Measurements from ENCODE around the gene CD96.
A peak's percentile ranks its signal among the peaks of the same experiment; 100 is the strongest.

CD96 gene

DNA sequence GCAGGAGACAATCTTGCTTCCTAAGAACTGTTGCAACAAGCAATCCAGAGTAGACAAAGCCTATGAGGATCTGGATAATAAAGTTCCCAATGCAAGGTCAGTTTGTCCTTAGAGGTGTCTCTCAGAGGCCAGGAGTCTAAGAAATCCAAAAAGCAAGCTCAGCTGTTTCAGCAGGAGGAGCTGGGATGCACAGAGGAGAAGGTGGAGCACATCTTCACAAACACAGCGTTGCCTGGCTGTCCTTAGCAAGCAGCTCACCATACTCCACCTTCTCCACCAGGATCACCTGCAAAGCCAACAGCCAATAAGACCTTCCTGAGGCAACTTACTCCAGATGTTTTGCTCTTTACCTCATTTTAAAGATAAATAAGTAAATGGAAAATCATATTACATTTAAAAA is 52.8 kb downstream of the CD96 start:
- no peak for DNase-seq (ENCODE audit: low spot score)
- Histone ChIP-seq H3K27me3 (ENCODE audit: control insufficient read depth in 3 of 3, insufficient read depth in 3 of 3, low read depth in 1 of 3, low read length in 3 of 3) (peaks cover 0 to 5% (median 0%) of the 10 kb centered on the region in 3 experiments), H2AK5ac (ENCODE audit: low read depth, low read length) (no peak overlapping the region), H3K4me2 (ENCODE audit: insufficient read depth, low read length, poor library complexity, severe bottlenecking) (no peak overlapping the region), H3K36me3 (replicated peaks in 1 of 2; ENCODE audit: control insufficient read depth in 2 of 2, insufficient read depth in 2 of 2, low read length in 2 of 2) (no peaks in the 10 kb centered on the region), H3K9ac (ENCODE audit: low read depth, low read length, poor library complexity) (no peak overlapping the region), H3K14ac (ENCODE audit: low read length) (peak overlapping the region; percentile 26), H3K9me3 (replicated peaks in 1 of 2; ENCODE audit: control insufficient read depth in 2 of 2, insufficient read depth in 1 of 2, low read depth in 1 of 2, low read length in 2 of 2) (no peaks in the 10 kb centered on the region), H4K91ac (ENCODE audit: low read depth, low read length, poor library complexity) (no peak overlapping the region), H2BK12ac (ENCODE audit: low read length) (no peak overlapping the region), H2BK15ac (ENCODE audit: low read length) (no peak overlapping the region), H3K4me3 (ENCODE audit: low read length in 2 of 2) (no peak overlapping the region), H4K8ac (ENCODE audit: low read depth, low read length) (no peak overlapping the region), H2BK5ac (ENCODE audit: low read length) (no peak overlapping the region), H3K4ac (ENCODE audit: low read length) (no peak overlapping the region), H2BK120ac (ENCODE audit: low read depth, low read length) (no peak overlapping the region), H3K18ac (ENCODE audit: low read length) (no peak overlapping the region), H2AFZ (ENCODE audit: low read length) (no peak overlapping the region), H3K79me1 (ENCODE audit: low read depth, low read length) (no peaks in the 10 kb centered on the region), H3K4me1 (ENCODE audit: control insufficient read depth in 2 of 2, insufficient read depth in 1 of 2, low read depth in 1 of 2, low read length in 2 of 2) (peaks cover 0 to 2% of the 10 kb centered on the region in 2 donors), H3K23ac (ENCODE audit: low read depth, low read length, poor library complexity) (no peak overlapping the region), H3K27ac (replicated peaks; ENCODE audit: low read length) (no peak overlapping the region)
- WGBS, 2 donors (ENCODE audit: extremely low coverage in 2 of 2, insufficient read length in 2 of 2, insufficient replicate concordance in 1 of 2), result no CpG with 5 or more reads among the region's 1 CpG

- peak within 1 kb of the TSS; percentile 30 for H4K8ac ChIP-seq (ENCODE audit: low read depth, low read length)
- H3K18ac ChIP-seq (ENCODE audit: low read length), result no peak within 1 kb of the TSS
- H3K14ac ChIP-seq (ENCODE audit: low read length), result peak within 1 kb of the TSS; percentile 26
- H3K23ac ChIP-seq (ENCODE audit: low read depth, low read length, poor library complexity), result no peak within 1 kb of the TSS
- peaks cover 0 to 5% (median 0%) of the 10 kb centered on the region in 3 experiments for H3K27me3 ChIP-seq (ENCODE audit: control insufficient read depth in 3 of 3, insufficient read depth in 3 of 3, low read depth in 1 of 3, low read length in 3 of 3)
- H3K4me3 ChIP-seq (ENCODE audit: low read length in 2 of 2), result no peak within 1 kb of the TSS
- peaks cover 0 to 2% of the 10 kb centered on the region in 2 donors for H3K4me1 ChIP-seq (ENCODE audit: control insufficient read depth in 2 of 2, insufficient read depth in 1 of 2, low read depth in 1 of 2, low read length in 2 of 2)
- H2BK5ac ChIP-seq (ENCODE audit: low read length), result no peak within 1 kb of the TSS
- H3K4me2 ChIP-seq (ENCODE audit: insufficient read depth, low read length, poor library complexity, severe bottlenecking), result no peak within 1 kb of the TSS
- WGBS, 2 donors (ENCODE audit: extremely low coverage in 2 of 2, insufficient read length in 2 of 2, insufficient replicate concordance in 1 of 2), result no CpG with 5 or more reads among the region's 2 CpGs
- H2BK15ac ChIP-seq (ENCODE audit: low read length), result no peak within 1 kb of the TSS
- no peak within 1 kb of the TSS for H3K9ac ChIP-seq (ENCODE audit: low read depth, low read length, poor library complexity)
- H3K4ac ChIP-seq (ENCODE audit: low read length), result no peak within 1 kb of the TSS
- H2AK5ac ChIP-seq (ENCODE audit: low read depth, low read length), result no peak within 1 kb of the TSS
- H2AFZ ChIP-seq (ENCODE audit: low read length), result no peak within 1 kb of the TSS
- H3K27ac ChIP-seq (replicated peaks; ENCODE audit: low read length), result no peak within 1 kb of the TSS
- no peaks in the 10 kb centered on the region for H3K79me1 ChIP-seq (ENCODE audit: low read depth, low read length)
- H4K91ac ChIP-seq (ENCODE audit: low read depth, low read length, poor library complexity), result no peak within 1 kb of the TSS
- no peak within 1 kb of the TSS for H2BK120ac ChIP-seq (ENCODE audit: low read depth, low read length)
- no peaks in the 10 kb centered on the region for H3K36me3 ChIP-seq (replicated peaks in 1 of 2; ENCODE audit: control insufficient read depth in 2 of 2, insufficient read depth in 2 of 2, low read length in 2 of 2)
- H2BK12ac ChIP-seq (ENCODE audit: low read length), result no peak within 1 kb of the TSS
- no peak for DNase-seq (ENCODE audit: low spot score)
- no peaks in the 10 kb centered on the region for H3K9me3 ChIP-seq (replicated peaks in 1 of 2; ENCODE audit: control insufficient read depth in 2 of 2, insufficient read depth in 1 of 2, low read depth in 1 of 2, low read length in 2 of 2)
Observed at GRCh38 chr3:111595232-111595631, 53.2 kb downstream of the CD96 start, which contains the start of gene ZBED2. Gene ZBED2, minus strand, starts transcription at chr3:111595346. Its CDS starts 1,145 bp downstream, at chr3:111594201.

DNA sequence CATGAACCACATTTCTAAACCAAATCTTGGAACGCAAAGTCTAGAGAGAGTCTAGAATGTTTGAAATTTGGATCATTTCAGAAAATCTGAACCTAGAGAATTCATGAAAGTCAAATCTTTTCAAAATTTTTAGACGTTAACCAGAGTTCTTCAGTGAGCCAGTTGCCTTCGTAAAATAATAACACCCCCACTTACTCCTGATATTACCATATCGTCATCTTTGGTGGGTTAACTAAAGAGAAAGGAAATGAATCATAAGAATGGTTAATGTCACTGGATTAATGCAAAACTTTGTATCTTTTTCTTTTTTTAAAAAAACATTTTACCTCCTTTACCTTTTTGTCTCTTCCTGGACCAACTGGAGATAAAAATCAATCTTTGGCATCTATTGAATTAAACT is 54.3 kb downstream of the CD96 start:
- Histone ChIP-seq H2AFZ (ENCODE audit: low read length) (no peak overlapping the region), H3K9ac (ENCODE audit: low read depth, low read length, poor library complexity) (no peak overlapping the region), H3K27me3 (ENCODE audit: control insufficient read depth in 3 of 3, insufficient read depth in 3 of 3, low read depth in 1 of 3, low read length in 3 of 3) (peaks cover 0 to 5% (median 0%) of the 10 kb centered on the region in 3 experiments), H3K18ac (ENCODE audit: low read length) (no peak overlapping the region), H2AK5ac (ENCODE audit: low read depth, low read length) (no peak overlapping the region), H3K36me3 (replicated peaks in 1 of 2; ENCODE audit: control insufficient read depth in 2 of 2, insufficient read depth in 2 of 2, low read length in 2 of 2) (no peaks in the 10 kb centered on the region), H4K91ac (ENCODE audit: low read depth, low read length, poor library complexity) (no peak overlapping the region), H3K4ac (ENCODE audit: low read length) (no peak overlapping the region), H3K4me3 (ENCODE audit: low read length in 2 of 2) (no peak overlapping the region), H3K27ac (replicated peaks; ENCODE audit: low read length) (no peak overlapping the region), H2BK5ac (ENCODE audit: low read length) (no peak overlapping the region), H3K79me1 (ENCODE audit: low read depth, low read length) (no peaks in the 10 kb centered on the region), H3K4me1 (ENCODE audit: control insufficient read depth in 2 of 2, insufficient read depth in 1 of 2, low read depth in 1 of 2, low read length in 2 of 2) (peaks cover 0 to 2% of the 10 kb centered on the region in 2 donors), H2BK12ac (ENCODE audit: low read length) (no peak overlapping the region), H3K14ac (ENCODE audit: low read length) (no peak overlapping the region), H2BK120ac (ENCODE audit: low read depth, low read length) (no peak overlapping the region), H3K4me2 (ENCODE audit: insufficient read depth, low read length, poor library complexity, severe bottlenecking) (no peak overlapping the region), H4K8ac (ENCODE audit: low read depth, low read length) (no peak overlapping the region), H3K9me3 (replicated peaks in 1 of 2; ENCODE audit: control insufficient read depth in 2 of 2, insufficient read depth in 1 of 2, low read depth in 1 of 2, low read length in 2 of 2) (no peaks in the 10 kb centered on the region), H3K23ac (ENCODE audit: low read depth, low read length, poor library complexity) (no peak overlapping the region), H2BK15ac (ENCODE audit: low read length) (no peak overlapping the region)
- WGBS, 2 donors (ENCODE audit: extremely low coverage in 2 of 2, insufficient read length in 2 of 2, insufficient replicate concordance in 1 of 2), result no CpG with 5 or more reads among the region's 4 CpGs
- no peak for DNase-seq (ENCODE audit: low spot score)

GRCh38 chr3:111598139-111598538 is 56.1 kb downstream of the CD96 start:
- Histone ChIP-seq H3K36me3 (replicated peaks in 1 of 2; ENCODE audit: control insufficient read depth in 2 of 2, insufficient read depth in 2 of 2, low read length in 2 of 2) (no peaks in the 10 kb centered on the region), H4K91ac (ENCODE audit: low read depth, low read length, poor library complexity) (no peak overlapping the region), H3K4me2 (ENCODE audit: insufficient read depth, low read length, poor library complexity, severe bottlenecking) (no peak overlapping the region), H2BK15ac (ENCODE audit: low read length) (no peak overlapping the region), H2BK120ac (ENCODE audit: low read depth, low read length) (no peak overlapping the region), H3K27me3 (ENCODE audit: control insufficient read depth in 3 of 3, insufficient read depth in 3 of 3, low read depth in 1 of 3, low read length in 3 of 3) (peaks cover 0 to 5% (median 0%) of the 10 kb centered on the region in 3 experiments), H3K4ac (ENCODE audit: low read length) (no peak overlapping the region), H2BK5ac (ENCODE audit: low read length) (no peak overlapping the region), H2AFZ (ENCODE audit: low read length) (no peak overlapping the region), H3K4me3 (ENCODE audit: low read length in 2 of 2) (no peak overlapping the region), H4K8ac (ENCODE audit: low read depth, low read length) (no peak overlapping the region), H3K9ac (ENCODE audit: low read depth, low read length, poor library complexity) (no peak overlapping the region), H3K18ac (ENCODE audit: low read length) (no peak overlapping the region), H2BK12ac (ENCODE audit: low read length) (no peak overlapping the region), H3K79me1 (ENCODE audit: low read depth, low read length) (no peaks in the 10 kb centered on the region), H3K9me3 (replicated peaks in 1 of 2; ENCODE audit: control insufficient read depth in 2 of 2, insufficient read depth in 1 of 2, low read depth in 1 of 2, low read length in 2 of 2) (no peaks in the 10 kb centered on the region), H3K4me1 (ENCODE audit: control insufficient read depth in 2 of 2, insufficient read depth in 1 of 2, low read depth in 1 of 2, low read length in 2 of 2) (peaks cover 0 to 2% of the 10 kb centered on the region in 2 donors), H3K27ac (replicated peaks; ENCODE audit: low read length) (no peak overlapping the region), H2AK5ac (ENCODE audit: low read depth, low read length) (no peak overlapping the region), H3K23ac (ENCODE audit: low read depth, low read length, poor library complexity) (no peak overlapping the region), H3K14ac (ENCODE audit: low read length) (no peak overlapping the region)
- no CpG with 5 or more reads among the region's 1 CpG for WGBS, 2 donors (ENCODE audit: extremely low coverage in 2 of 2, insufficient read length in 2 of 2, insufficient replicate concordance in 1 of 2)
- no peak for DNase-seq (ENCODE audit: low spot score)
